GM18909 (cell line): ENCODE results near the gene SPINK4.

ENCODE experiments used
- ATAC-seq: cut with Tn5 transposase; IDR thresholded peaks from one replicate; pipeline ENCODE4 v1.9.1; 2021; ENCODE audit warnings: mild to moderate bottlenecking; ENCODE audit not compliant: unreplicated experiment, poor library complexity

Gene SPINK4

DNA sequence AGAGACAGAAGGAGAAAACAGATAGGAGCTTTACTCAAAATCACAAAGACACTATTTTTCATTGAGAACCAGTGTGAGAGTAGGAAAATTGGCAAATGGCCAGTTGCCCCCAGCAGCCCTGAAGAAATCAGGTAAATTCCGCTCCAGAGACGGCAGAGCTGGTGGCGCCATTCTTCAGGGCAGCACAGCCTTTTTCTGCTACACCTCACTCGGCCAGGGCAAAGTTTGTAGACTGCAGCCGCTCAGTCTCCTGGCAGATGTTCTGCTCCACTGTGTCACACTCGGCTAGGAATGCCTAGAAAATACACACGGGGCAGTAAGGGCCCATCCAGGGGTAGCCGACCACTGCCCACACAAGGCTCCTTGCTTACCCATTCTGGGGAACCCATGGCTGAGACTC lies 15.0 kb downstream of the SPINK4 start:
- ATAC-seq: no peak

- ATAC-seq: no peak
Measured at GRCh38 chr9:33255471-33255870, 15.5 kb downstream of the SPINK4 start.

DNA sequence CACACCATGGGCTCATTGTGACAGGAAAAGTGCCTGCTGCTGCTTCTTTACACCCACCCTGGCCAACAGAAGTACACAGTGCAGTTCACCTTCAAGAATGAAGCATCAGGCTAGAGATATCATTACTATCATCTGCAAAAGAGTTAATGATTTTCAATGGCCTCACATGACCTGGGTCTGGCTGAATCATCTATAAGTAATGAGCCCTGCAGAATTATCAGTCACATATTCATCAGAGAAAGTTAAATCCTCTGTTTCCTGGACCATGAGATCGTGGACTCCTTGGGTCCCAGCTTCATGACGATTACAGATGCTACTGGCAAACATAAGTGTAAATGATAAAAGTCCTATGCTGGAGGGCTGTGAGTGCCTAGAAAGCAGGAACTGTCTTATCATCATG lies 16.3 kb downstream of the SPINK4 start:
- ATAC-seq: no peak

GRCh38 chr9:33257276-33257675 lies 17.3 kb downstream of the SPINK4 start:
- no peak for ATAC-seq

DNA sequence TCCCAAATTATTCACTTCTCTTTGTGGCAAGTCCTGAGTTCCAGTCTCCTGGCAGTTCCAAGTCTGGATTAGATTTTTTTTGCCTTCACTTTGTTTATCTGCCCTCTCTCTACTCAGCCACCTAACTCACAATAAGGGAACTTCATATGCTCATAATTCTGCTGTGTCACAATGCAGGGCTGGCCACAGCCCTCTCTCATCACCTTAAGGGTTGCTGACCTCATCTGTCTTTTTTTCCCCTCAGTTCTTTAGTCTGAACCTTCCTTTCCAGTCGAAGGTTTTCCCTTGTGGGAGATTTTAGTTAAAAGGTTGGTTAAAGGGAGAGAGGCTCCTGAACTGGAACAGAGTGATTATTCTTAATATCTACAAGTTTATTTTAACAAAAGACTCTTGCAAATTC lies 20.4 kb downstream of the SPINK4 start:
- no peak for ATAC-seq

- ATAC-seq: no peak
Measured at GRCh38 chr9:33263131-33264002, 23.4 kb downstream of the SPINK4 start.

DNA sequence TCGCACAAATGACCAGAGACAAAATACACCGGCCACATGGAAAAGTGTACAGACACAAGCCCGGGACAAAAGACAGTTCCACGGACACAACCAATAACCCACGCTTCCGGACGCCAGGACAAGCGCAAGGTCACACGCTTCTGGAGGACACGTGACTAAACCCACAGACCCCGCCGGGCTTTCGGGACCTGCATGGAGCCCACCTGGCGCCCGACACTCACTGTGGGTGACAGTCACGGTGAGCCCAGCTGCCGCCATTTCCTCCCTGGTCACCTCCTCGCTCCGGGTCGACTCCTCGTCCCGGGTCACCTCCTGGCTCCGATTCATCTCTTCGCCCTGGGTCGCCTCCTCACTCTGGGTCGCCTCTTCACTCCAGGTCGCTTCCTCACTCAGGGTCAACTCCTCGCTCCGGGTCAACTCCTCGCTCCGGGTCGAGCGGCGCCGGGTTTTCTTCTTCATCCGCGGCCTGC lies 24.1 kb downstream of the SPINK4 start:
- ATAC-seq: peak; percentile 31

DNA sequence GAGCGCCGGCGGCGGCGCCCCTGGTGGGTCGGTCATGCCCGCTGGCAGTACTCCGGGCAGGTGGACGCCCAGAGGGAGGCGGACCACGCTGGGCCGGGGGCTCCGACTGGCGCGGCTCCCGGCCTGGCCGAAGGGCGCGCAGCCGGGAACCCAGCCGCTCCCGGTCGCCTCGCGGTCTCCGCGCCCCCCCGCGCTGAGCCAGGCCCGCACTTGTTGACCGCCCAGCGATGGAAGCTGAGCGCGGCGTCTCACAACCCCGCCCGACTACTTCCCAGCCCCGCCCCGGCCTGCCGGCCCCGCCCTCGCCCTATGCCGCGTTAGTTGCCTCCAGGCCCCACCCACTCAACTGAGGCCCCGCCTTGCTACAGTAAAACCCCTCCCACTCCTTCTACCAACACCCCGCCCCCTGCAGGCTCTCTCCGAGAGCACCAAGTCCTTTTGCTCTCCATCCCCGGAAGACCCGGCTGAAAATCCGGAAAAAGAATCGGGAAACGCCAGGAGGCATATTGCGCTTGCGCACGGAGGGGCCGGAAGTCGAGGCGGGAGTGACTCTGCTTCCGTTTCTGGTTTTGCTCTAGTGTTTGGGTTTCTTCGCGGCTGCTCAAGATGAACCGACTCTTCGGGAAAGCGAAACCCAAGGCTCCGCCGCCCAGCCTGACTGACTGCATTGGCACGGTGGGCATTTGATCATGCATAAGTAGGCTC lies 24.7 kb downstream of the SPINK4 start, which contains the start of the genes BAG1 and CHMP5:
BAG1 (minus strand) TSS at position 236 of the 705 bp plus-strand sequence.
CHMP5 (plus strand) TSS at position 577 of the 705 bp plus-strand sequence; CDS start at position 607, 30 bp downstream.
- peak; percentile 83 for ATAC-seq

- no peak for ATAC-seq
Measured at GRCh38 chr9:33265211-33265865, 25.4 kb downstream of the SPINK4 start.

DNA sequence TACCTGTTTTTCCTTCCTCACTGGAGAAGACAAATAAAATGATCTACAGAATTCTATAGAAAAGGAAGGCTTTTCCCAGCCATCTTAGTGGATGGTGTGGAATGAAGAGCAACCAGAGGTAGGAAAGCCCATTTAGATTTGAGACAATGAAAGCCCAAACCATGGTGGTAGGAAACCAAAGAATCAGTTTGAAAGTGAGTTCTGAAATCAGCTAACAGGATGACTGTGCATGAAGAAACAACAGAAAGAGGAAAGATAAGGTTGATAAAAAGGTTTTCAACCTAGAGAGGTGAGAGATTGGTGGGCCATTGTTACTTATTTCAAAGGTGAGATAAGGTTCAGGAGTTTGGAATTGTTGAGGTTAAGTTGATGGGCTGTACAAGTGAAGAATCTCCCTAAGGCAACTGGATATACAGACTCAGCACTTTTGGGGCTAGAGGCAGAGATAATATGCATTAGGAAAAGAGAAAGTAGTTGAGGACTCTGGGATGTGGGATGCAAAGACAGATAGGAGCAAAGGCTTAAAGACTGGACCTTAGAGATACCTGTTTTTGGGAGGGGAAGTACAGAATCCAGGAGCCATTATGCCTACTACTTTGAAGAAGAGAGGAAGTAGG lies 27.3 kb downstream of the SPINK4 start:
- ATAC-seq: no peak

GRCh38 chr9:33270146-33270545 lies 30.2 kb downstream of the SPINK4 start:
- ATAC-seq: no peak

GRCh38 chr9:33272061-33272460 lies 32.1 kb downstream of the SPINK4 start:
- no peak for ATAC-seq

DNA sequence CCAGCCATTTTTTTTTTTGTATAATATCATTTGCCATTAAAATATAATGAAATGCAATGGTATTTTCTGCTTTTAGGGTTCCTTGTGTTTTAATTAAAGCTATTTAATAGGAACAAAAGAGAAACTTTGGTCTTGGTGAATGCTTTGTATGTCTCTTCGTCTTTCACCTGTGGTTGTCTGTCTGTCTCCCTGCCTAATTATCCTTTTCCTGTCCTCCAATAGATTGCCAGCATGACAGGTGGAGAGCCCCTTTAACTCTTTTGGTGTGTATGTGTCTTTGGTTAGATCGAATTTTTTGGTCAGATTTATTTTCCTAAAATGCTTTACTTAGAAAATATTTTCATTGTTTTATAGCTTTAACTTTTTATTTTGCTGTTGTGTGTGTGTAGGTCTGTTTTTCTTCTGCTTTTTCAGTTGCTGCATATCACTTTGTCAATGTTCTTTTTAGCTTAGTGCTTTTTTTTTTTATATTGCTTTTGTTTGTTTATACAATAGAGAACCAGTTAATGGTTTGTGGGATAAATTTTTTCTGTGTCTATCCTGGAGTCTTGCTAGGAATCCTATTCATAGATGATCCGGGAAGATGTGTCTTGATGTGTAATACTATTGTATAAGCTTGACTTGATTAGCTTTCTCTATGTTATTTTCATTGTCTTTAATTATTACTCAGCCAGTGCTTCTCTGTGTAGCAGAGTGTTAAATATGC lies 33.5 kb downstream of the SPINK4 start:
- ATAC-seq: no peak

GRCh38 chr9:33273972-33274328 lies 34.0 kb downstream of the SPINK4 start:
- ATAC-seq: no peak

DNA sequence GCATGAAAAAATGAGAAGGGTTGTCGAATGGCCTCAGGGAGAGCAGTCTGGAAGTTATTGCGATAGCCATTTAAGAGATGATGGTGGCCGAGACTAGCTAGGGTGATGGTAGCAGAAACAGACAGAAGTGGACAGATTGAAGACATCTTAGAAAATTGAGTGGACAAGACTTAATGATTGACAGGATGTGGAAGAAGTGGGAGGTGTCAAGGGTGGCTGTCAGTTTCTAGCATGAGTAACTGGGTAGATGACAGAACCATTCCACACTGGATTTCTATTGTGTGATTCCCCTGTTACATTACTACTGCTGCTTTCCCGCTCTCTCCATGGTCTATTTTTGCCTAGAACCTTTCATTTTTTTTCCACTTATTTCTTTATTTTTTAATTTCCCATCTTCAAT lies 37.5 kb downstream of the SPINK4 start:
- no peak for ATAC-seq

DNA sequence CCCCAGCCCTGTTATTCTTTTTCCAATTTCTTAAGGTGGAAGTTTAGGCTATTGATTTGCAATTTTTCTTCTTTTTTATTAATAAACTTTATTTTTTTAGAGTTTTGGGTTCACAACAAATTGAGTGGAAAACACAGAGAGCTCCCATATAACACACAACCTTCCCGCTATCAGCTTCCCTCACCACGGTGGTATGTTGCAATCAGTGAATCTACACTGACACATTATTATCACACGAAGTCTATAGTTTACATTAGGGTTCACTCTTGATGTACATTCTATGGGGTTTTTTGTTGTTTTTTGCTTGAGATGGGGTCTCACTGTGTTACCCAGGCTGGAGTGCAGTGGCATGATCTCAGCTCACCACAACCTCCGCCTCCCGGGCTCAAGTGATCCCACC lies 45.5 kb downstream of the SPINK4 start:
- no peak for ATAC-seq

GRCh38 chr9:33287087-33287490 lies 47.1 kb downstream of the SPINK4 start:
- ATAC-seq: no peak

- no peak for ATAC-seq
Measured at GRCh38 chr9:33288235-33288634, 48.3 kb downstream of the SPINK4 start.

- ATAC-seq: no peak
Measured at GRCh38 chr9:33288828-33289483, 49.0 kb downstream of the SPINK4 start.
